Head of caudate nucleus (tissue), 42 donors: Measurements from ENCODE around the gene ATP5ME.
A peak's percentile ranks its signal among the peaks of the same experiment; 100 is the strongest.
"Not testable (repeated sequence)": the region's sequence is repeated elsewhere in the genome, so short reads cannot be mapped to it uniquely, and the experiment has no call there.

Experiments used
- DNase-seq, 42 donors: peaks; one replicate each; pipeline versions ENCODE4 v3.0.0 to v3.0.0-alpha.2; 2020 to 2021; ENCODE audit warnings: mixed read lengths in 7 of 42
- intact Hi-C: fragments of 100-400 bp; cut with DNase I; formaldehyde crosslinking; loops from one replicate; pipeline ENCODE4 v1.15.0; 2022

The ATP5ME gene

GRCh38 chr4:677431-678293 is 3.6 kb upstream of the ATP5ME start:
- intact Hi-C loops: loop anchor here (10.0 kb wide), 1 partner anchor 173 kb away; no protein-coding TSS in a partner anchor

GRCh38 chr4:676871-677235 is 2.8 kb upstream of the ATP5ME start:
- DNase-seq: no peak
- intact Hi-C loops: loop anchor here (10.0 kb wide), 1 partner anchor 172 kb away; no protein-coding TSS in a partner anchor

More at GRCh38 chr4:677431-678293, 3.6 kb upstream of the ATP5ME start:
- peak in 36 of 42 donors; percentile 24 to 90 (median 74) for DNase-seq

GRCh38 chr4:675980-676870 is 2.1 kb upstream of the ATP5ME start:
- DNase-seq: peak in 1 of 42 donors; percentile 9
- intact Hi-C loops: loop anchor here (10.0 kb wide), 1 partner anchor 171 kb away; no protein-coding TSS in a partner anchor

GRCh38 chr4:675036-675882 is 1.2 kb upstream of the ATP5ME start:
- DNase-seq: peak in 3 of 42 donors; percentile 8 to 35 (median 18)
- intact Hi-C loops: loop anchor here (10.0 kb wide), 1 partner anchor 170 kb away; no protein-coding TSS in a partner anchor

- peak in 5 of 42 donors; percentile 37 to 60 (median 44) for DNase-seq
- intact Hi-C loops: loop anchor here (10.0 kb wide), 1 partner anchor 169 kb away; no protein-coding TSS in a partner anchor
Measured at GRCh38 chr4:673349-674091, 556 bp downstream of the ATP5ME start.

GRCh38 chr4:671769-672168 is 2.3 kb downstream of the ATP5ME start:
- DNase-seq: no peak

GRCh38 chr4:669806-670559 is 4.1 kb downstream of the ATP5ME start:
- not testable (repeated sequence) for DNase-seq
- intact Hi-C loops: loop anchor here (10.0 kb wide), 1 partner anchor 165 kb away; no protein-coding TSS in a partner anchor

More at GRCh38 chr4:671769-672168, 2.3 kb downstream of the ATP5ME start:
- intact Hi-C loops: loop anchor here (10.0 kb wide), 1 partner anchor 167 kb away; no protein-coding TSS in a partner anchor

- intact Hi-C loops, DNase-seq: not testable (repeated sequence)
Measured at GRCh38 chr4:668219-668618, 5.9 kb downstream of the ATP5ME start.

- DNase-seq: no peak
- intact Hi-C loops: no loop called here
Measured at GRCh38 chr4:667545-667925, 6.5 kb downstream of the ATP5ME start.

- intact Hi-C loops: no loop called here
- DNase-seq: peak in 2 of 42 donors; percentile 1 to 63
Measured at GRCh38 chr4:666822-667544, 7.1 kb downstream of the ATP5ME start.

- DNase-seq: peak in 1 of 42 donors; percentile 6
- intact Hi-C loops: no loop called here
Measured at GRCh38 chr4:666436-666810, 7.7 kb downstream of the ATP5ME start.

- intact Hi-C loops: no loop called here
- DNase-seq: peak in 21 of 42 donors; percentile 3 to 78 (median 56)
Measured at GRCh38 chr4:665751-666435, 8.2 kb downstream of the ATP5ME start.

GRCh38 chr4:665381-665750 is 8.7 kb downstream of the ATP5ME start:
- intact Hi-C loops: no loop called here
- peak in 1 of 42 donors; percentile 6 for DNase-seq

GRCh38 chr4:664713-665231 is 9.3 kb downstream of the ATP5ME start:
- intact Hi-C loops: no loop called here
- DNase-seq: peak in 1 of 42 donors; percentile 5
